HepG2 (cell line): ENCODE data around the gene MARCHF4. TPM values are rescaled to one million over a fixed set of nuclear protein-coding genes. Genes with fewer than 3 reads are reported as not detected.

Experiments used
- ATAC-seq: fragments of 200-7000 bp; cut with Tn5 transposase; 3 replicates; pipeline ENCODE4 v1.9.1; 2020; ENCODE audit warnings: mild to moderate bottlenecking, moderate library complexity
- BruUV-seq: library from RNA; stranded (reverse); fragments of 400-500 nt; replicated peaks from 2 replicates; lab custom pipeline; 2021; lab: Mats Ljungman, UMichigan
- CTCF ChIA-PET: fragments of 300-600 bp; formaldehyde crosslinking; extraction: SDS; loops from one replicate; lab custom pipeline; 2021; ENCODE audit warnings: low total read pairs, inconsistent platforms, low intra/inter-chr PET ratio; lab: Yijun Ruan, JAX
- POLR2A ChIA-PET: fragments of 350-600 bp; sonication (Branson Sonifier 250); formaldehyde crosslinking; loops from one replicate; lab custom pipeline; 2020; ENCODE audit warnings: antibody characterized with exemption, inconsistent platforms; lab: Yijun Ruan, JAX
- DNase-seq: peaks from one replicate; pipeline ENCODE4 v3.0.0-alpha.2; 2015; ENCODE audit warnings: low spot score
- FAIRE-seq: peaks from 3 replicates; lab custom pipeline; 2011; peaks lifted over from hg19 to GRCh38; lab: Jason Lieb, UNC
- H2AFZ ChIP-seq: one replicate; pipeline ENCODE4 v1.6.1; 2011; ENCODE audit warnings: low read length, inconsistent platforms
- H3K27ac ChIP-seq: fragments of 300-600 bp; 3 replicates; pipeline ENCODE4 v1.8.0; 2011; ENCODE audit warnings: mixed run types, mild to moderate bottlenecking, mixed read lengths, low read length, inconsistent platforms; ENCODE audit not compliant: insufficient read depth; ENCODE audit errors: extremely low read length
- H3K27me3 ChIP-seq, 2 experiments: fragments of 200-600 bp in 1 of 2; 2 replicates in 1 of 2; 3 replicates in 1 of 2; pipeline versions ENCODE4 v1.6.0 to v1.8.0; 2011; ENCODE audit warnings: low read length in 2 of 2, mild to moderate bottlenecking in 2 of 2, moderate library complexity in 2 of 2, inconsistent platforms in 1 of 2; ENCODE audit not compliant: insufficient read depth in 2 of 2, control insufficient read depth in 1 of 2
- H3K36me3 ChIP-seq, 2 experiments: fragments of 200-600 bp in 1 of 2; replicated peaks in 1 of 2; 2 replicates in 1 of 2; 3 replicates in 1 of 2; pipeline versions ENCODE4 v1.5.1 to v1.8.0; 2011; ENCODE audit warnings: low read length in 2 of 2, inconsistent platforms in 1 of 2; ENCODE audit not compliant: insufficient read depth in 2 of 2, control insufficient read depth in 1 of 2
- H3K4me1 ChIP-seq: 2 replicates; pipeline ENCODE4 v1.5.1; 2012; ENCODE audit warnings: low read length, inconsistent platforms; ENCODE audit not compliant: insufficient read depth
- H3K4me2 ChIP-seq: 2 replicates; pipeline ENCODE4 v1.6.0; 2011; ENCODE audit warnings: low read depth, low read length, inconsistent platforms
- H3K4me3 ChIP-seq, 3 experiments: fragments of 200-600 bp in 1 of 3; sonication (generic), shearing (Covaris generic) in 1 of 3; replicated peaks in 1 of 3; 2 replicates each; pipeline ENCODE4 v1.5.1; 2011 to 2016; ENCODE audit warnings: low read length in 3 of 3, inconsistent platforms in 2 of 3, low read depth in 2 of 3, mild to moderate bottlenecking in 2 of 3, control low read depth in 1 of 3, mixed read lengths in 1 of 3; ENCODE audit not compliant: insufficient read depth in 1 of 3
- H3K79me2 ChIP-seq: one replicate; pipeline ENCODE4 v1.6.1; 2011; ENCODE audit warnings: low read length, inconsistent platforms; ENCODE audit not compliant: insufficient read depth
- H3K9ac ChIP-seq: 2 replicates; pipeline ENCODE4 v1.6.0; 2011; ENCODE audit warnings: mild to moderate bottlenecking, low read depth, low read length, inconsistent platforms; ENCODE audit not compliant: insufficient read depth
- H3K9me3 ChIP-seq: 2 replicates; pipeline ENCODE4 v1.5.1; 2012; ENCODE audit warnings: mild to moderate bottlenecking, low read length
- H4K20me1 ChIP-seq: 2 replicates; pipeline ENCODE4 v1.6.0; 2011; ENCODE audit warnings: inconsistent platforms, mild to moderate bottlenecking, low read length, moderate library complexity; ENCODE audit not compliant: insufficient read depth
- AKAP8 ChIP-seq: sonication (generic); formaldehyde crosslinking; IDR thresholded peaks from 2 replicates; pipeline ENCODE4 v1.5.1; 2020; ENCODE audit warnings: mild to moderate bottlenecking, missing genetic modification reagents
- ARHGAP35 ChIP-seq: sonication (generic); formaldehyde crosslinking; IDR thresholded peaks from 2 replicates; pipeline ENCODE4 v1.9.0; 2022; ENCODE audit warnings: mild to moderate bottlenecking, inconsistent platforms, moderate library complexity, missing genetic modification reagents, borderline replicate concordance
- BRF2 ChIP-seq: sonication (generic); formaldehyde crosslinking; IDR thresholded peaks from 2 replicates; pipeline ENCODE4 v1.8.1; 2022; ENCODE audit warnings: mild to moderate bottlenecking, missing genetic modification reagents
- EHMT2 ChIP-seq: fragments of 200-600 bp; sonication (generic); IDR thresholded peaks from 2 replicates; pipeline ENCODE4 v1.7.0; 2017; ENCODE audit warnings: antibody characterized with exemption, low read depth, low read length, borderline replicate concordance
- GFI1 ChIP-seq: sonication (generic); formaldehyde crosslinking; IDR thresholded peaks from 2 replicates; pipeline ENCODE4 v1.5.0; 2020; ENCODE audit warnings: missing genetic modification reagents, mild to moderate bottlenecking, borderline replicate concordance
- HNRNPK ChIP-seq: fragments of 200-400 bp; formaldehyde crosslinking; IDR thresholded peaks from 2 replicates; pipeline ENCODE4 v1.6.1; 2018; ENCODE audit warnings: low read length, low read depth, moderate library complexity, mild to moderate bottlenecking; ENCODE audit not compliant: poor library complexity, severe bottlenecking
- MEF2D ChIP-seq: sonication (generic); formaldehyde crosslinking; IDR thresholded peaks from 2 replicates; pipeline ENCODE4 v1.5.1; 2020; ENCODE audit warnings: mild to moderate bottlenecking, missing genetic modification reagents
- MEIS1 ChIP-seq: sonication (generic); formaldehyde crosslinking; IDR thresholded peaks from 2 replicates; pipeline ENCODE4 v1.9.0; 2021; ENCODE audit warnings: mild to moderate bottlenecking, missing genetic modification reagents, moderate library complexity, borderline replicate concordance
- RCOR2 ChIP-seq: IDR thresholded peaks from 2 replicates; pipeline ENCODE4 v1.6.1; 2016; ENCODE audit warnings: missing biosample characterization, missing genetic modification reagents
- RFXAP ChIP-seq: sonication (generic); formaldehyde crosslinking; IDR thresholded peaks from 2 replicates; pipeline ENCODE4 v1.4.0; 2020; ENCODE audit warnings: missing genetic modification reagents, borderline replicate concordance
- TSC22D2 ChIP-seq: sonication (generic); formaldehyde crosslinking; IDR thresholded peaks from 2 replicates; pipeline ENCODE4 v1.5.1; 2020; ENCODE audit warnings: missing genetic modification reagents, mild to moderate bottlenecking, borderline replicate concordance
- ZBTB39 ChIP-seq: sonication (generic); formaldehyde crosslinking; IDR thresholded peaks from 2 replicates; pipeline ENCODE4 v1.5.0; 2020; ENCODE audit warnings: missing genetic modification reagents
- ZFY ChIP-seq: sonication (generic); formaldehyde crosslinking; IDR thresholded peaks from 2 replicates; pipeline ENCODE4 v1.4.0; 2020; ENCODE audit warnings: missing genetic modification reagents
- ZSCAN29 ChIP-seq: sonication (generic); formaldehyde crosslinking; conservative IDR thresholded peaks from 2 replicates; pipeline ENCODE4 v1.4.0; 2020; ENCODE audit warnings: mild to moderate bottlenecking, missing genetic modification reagents
- WGBS: methylation state at CpG from one replicate; pipeline ENCODE4 v1.1.6; 2017; ENCODE audit warnings: low lambda C conversion rate; 5-methylcytosine and 5-hydroxymethylcytosine counted together
- in situ Hi-C: cut with HindIII; loops from 2 replicates; pipeline ENCODE4 v1.10.0; 2017; ENCODE audit warnings: low pct_unique_long_range_greater_than_20kb; ENCODE audit not compliant: extremely low pct_ligation_motif_present
- intact Hi-C: fragments of 100-400 bp; cut with micrococcal nuclease; formaldehyde crosslinking; loops from one replicate; pipeline ENCODE4 v1.10.0; 2022; ENCODE audit not compliant: unreplicated experiment
- polyA plus RNA-seq, 8 experiments: library from polyadenylated mRNA; depleted of rRNA in 3 of 8; stranded (reverse) in 7 of 8; unstranded in 1 of 8; fragments of >200 nt; fragmentation: Illumina TruSeq in 4 of 8; extraction: Trizol in 4 of 8; gene quantifications; 2 replicates each; pipeline versions ENCODE4 v1.2.1 to v1.2.3, GENCODE V29; 2011 to 2016; ENCODE audit warnings: low read depth in 4 of 8, missing spikeins in 1 of 8, mixed read lengths in 1 of 8; ENCODE audit not compliant: insufficient read depth in 1 of 8
- total RNA-seq, 5 experiments: library from RNA; depleted of rRNA; stranded (reverse); fragments of >200 nt; fragmentation: Illumina TruSeq; extraction: Trizol; gene quantifications; 2 replicates each; pipeline ENCODE4 v1.2.3, GENCODE V29; 2016; ENCODE audit warnings: low read depth in 1 of 5
- TF ChIP-seq, protein P1 (sequence below): sonication (generic); formaldehyde crosslinking; IDR thresholded peaks from 2 replicates; pipeline ENCODE4 v1.4.0; 2020; ENCODE audit warnings: missing genetic modification reagents
- TF ChIP-seq, protein P2 (sequence below): sonication (generic); formaldehyde crosslinking; IDR thresholded peaks from 2 replicates; pipeline ENCODE4 v1.8.1; 2023; ENCODE audit warnings: mild to moderate bottlenecking, moderate library complexity, missing genetic modification reagents

MARCHF4 gene
- total and polyA plus RNA-seq, 2 of the 13 experiments (the other 11 are each of a cell fraction or from before 2014, with no cell fraction given), result not detected

DNA sequence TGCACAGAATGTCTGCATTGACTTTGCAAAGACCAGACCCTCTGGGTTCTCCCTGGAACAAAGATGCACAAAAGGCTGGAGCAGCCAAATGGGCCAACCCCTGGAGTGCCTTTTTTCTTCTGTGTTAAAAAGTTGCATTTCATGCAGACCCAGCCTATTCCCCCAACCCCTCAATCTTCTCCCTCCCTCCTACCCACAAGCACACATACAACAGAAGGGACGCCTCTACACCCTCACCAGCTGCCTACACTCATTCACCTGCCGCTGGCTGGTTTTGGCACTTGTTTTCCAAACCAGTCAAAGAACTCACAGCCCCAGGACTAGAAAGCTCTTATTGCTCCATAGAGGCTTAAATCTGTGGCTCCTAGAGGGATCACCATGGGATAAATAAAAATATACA, 16.6 kb downstream of the MARCHF4 start:
- Histone ChIP-seq H3K27ac (no peak overlapping the region), H3K9me3 (no peaks in the 10 kb centered on the region), H3K4me3 (no peak overlapping the region), H2AFZ (no peak overlapping the region), H3K4me2 (no peak overlapping the region), H3K36me3 (no peaks in the 10 kb centered on the region), H3K9ac (no peak overlapping the region), H4K20me1 (no peaks in the 10 kb centered on the region), H3K4me1 (no peaks in the 10 kb centered on the region), H3K79me2 (no peaks in the 10 kb centered on the region), H3K27me3 (peaks cover 0 to 11% of the 10 kb centered on the region in 2 experiments; a peak in 2 of 5 replicates)
- ChIA-PET POLR2A (no interaction called here), CTCF (no interaction called here)
- in situ Hi-C loops, result no loop called here
- intact Hi-C loops, result no loop called here
- ATAC-seq (no peak), DNase-seq (no peak), FAIRE-seq (no peak)
- BruUV-seq, result no TSS peak
- WGBS, result 15% methylated on average over 2 of the region's 2 CpGs
- TF ChIP-seq MEIS1 (CRISPR knock-in tag) (no peak), HNRNPK (no peak), ZBTB39 (CRISPR knock-in tag) (no peak), BRF2 (CRISPR knock-in tag) (no peak), MEF2D (CRISPR knock-in tag) (no peak), ARHGAP35 (CRISPR knock-in tag) (no peak), ZFY (CRISPR knock-in tag) (no peak), RFXAP (no peak), EHMT2 (no peak), RCOR2 (CRISPR knock-in tag) (no peak), AKAP8 (no peak), TSC22D2 (no peak), ZSCAN29 (CRISPR knock-in tag) (no peak), GFI1 (no peak)
- TF ChIP-seq, protein P1, sequence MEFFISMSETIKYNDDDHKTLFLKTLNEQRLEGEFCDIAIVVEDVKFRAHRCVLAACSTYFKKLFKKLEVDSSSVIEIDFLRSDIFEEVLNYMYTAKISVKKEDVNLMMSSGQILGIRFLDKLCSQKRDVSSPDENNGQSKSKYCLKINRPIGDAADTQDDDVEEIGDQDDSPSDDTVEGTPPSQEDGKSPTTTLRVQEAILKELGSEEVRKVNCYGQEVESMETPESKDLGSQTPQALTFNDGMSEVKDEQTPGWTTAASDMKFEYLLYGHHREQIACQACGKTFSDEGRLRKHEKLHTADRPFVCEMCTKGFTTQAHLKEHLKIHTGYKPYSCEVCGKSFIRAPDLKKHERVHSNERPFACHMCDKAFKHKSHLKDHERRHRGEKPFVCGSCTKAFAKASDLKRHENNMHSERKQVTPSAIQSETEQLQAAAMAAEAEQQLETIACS (CRISPR knock-in tag), result no peak
- TF ChIP-seq, protein P2, sequence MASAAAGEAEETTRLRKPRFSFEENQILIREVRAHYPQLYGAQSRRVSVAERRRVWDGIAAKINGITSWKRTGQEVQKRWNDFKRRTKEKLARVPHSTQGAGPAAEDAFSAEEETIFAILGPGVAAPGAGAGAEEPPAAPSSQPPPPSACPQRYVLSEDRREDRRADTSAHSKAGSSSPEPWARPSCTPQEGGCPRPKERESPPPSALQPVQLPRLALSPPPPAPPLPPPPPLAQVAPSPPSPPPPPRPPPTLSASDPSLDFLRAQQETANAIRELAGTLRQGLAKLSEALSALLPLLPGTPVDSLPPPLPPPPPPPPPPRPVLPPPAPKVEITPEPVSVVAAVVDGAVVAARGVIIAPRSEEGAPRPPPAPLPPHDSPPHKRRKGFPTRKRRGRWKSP (CRISPR knock-in tag), result no peak
